ENCODE measurements around the gene CDC42BPA.
A peak's percentile ranks its signal among the peaks of the same experiment; 100 is the strongest.

CDC42BPA gene

GRCh38 chr1:226951286-226952117 lies 366.8 kb downstream of the CDC42BPA start:
- DNase-seq: peak in 1 of 42 donors; percentile 17

DNA sequence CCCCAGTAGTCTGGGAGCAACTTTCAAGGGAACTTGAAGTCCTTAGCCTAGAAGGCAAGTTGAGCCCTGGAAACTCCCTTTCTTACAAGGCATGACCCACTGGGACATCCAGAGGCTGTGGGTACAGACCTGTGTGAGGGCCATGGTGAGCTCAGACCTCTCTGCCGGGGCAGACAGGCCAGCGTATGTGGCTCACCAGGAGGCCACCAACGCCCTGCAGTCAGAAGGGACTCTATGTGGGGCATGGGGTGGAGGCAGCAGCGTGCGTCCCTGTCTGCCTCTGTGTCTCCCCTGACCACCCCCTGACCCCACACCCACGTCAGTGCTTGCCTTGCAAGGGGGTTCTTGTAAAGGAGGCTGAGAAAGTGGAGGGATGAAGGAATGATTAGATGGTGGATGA lies 367.4 kb downstream of the CDC42BPA start:
- DNase-seq: peak in 1 of 42 donors; percentile 6
- intact Hi-C loops (cut with DNase I): no loop called here

More at GRCh38 chr1:226951286-226952117, 366.8 kb downstream of the CDC42BPA start:
- intact Hi-C loops (cut with DNase I): no loop called here

- intact Hi-C loops (cut with DNase I): no loop called here
- DNase-seq: no peak
Observed at GRCh38 chr1:226950316-226950715, 368.0 kb downstream of the CDC42BPA start.

DNA sequence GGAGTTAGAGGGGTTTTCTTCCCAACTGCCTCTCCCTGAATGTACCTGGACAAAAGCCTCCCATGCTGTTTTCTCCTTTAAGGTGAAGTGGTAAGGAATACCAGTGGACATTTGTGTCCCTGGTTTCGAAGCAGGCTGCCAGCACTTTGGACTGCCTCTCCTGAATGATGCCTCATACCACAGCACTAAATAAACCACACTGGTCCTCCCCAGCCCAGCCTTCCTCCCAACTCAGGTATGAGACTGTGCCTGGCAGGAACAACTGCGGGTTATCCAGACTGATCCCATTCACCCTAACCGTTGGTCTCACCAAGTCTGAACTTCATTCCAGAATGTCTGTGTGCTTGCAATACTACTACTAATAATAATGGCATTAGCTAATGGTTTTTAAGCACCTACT lies 368.9 kb downstream of the CDC42BPA start:
- intact Hi-C loops (cut with DNase I): loop anchor here (10.0 kb wide), 1 partner anchor 365 kb away; the partner anchor contains the start of gene CDC42BPA

DNA sequence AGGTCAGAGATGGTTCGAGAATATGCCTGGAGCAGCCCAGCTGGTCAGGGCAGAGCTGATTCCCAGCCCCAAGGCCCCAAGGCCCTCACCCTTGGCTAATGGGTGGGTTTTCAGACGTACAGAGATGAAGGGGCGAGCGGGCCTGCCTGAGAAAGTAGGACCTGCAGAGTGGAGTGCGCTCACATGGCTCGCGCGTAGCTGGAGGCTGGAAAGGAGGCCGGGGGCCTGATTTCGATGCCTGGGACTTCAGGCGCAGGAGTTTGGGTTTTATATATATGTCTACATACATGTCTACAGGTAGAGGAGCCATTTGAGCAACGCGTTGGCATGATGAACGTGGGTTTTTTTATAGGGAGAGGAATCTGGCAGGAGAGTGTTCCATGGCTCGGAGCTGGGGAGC lies 369.3 kb downstream of the CDC42BPA start:
- no peak for DNase-seq
- intact Hi-C loops (cut with DNase I): loop anchor here (10.0 kb wide), 1 partner anchor 366 kb away; the partner anchor contains the start of gene CDC42BPA

More for the DNA sequence above, 368.9 kb downstream of the CDC42BPA start:
- DNase-seq: no peak

- DNase-seq: no peak
Observed at GRCh38 chr1:226948480-226948879, 369.8 kb downstream of the CDC42BPA start.

DNA sequence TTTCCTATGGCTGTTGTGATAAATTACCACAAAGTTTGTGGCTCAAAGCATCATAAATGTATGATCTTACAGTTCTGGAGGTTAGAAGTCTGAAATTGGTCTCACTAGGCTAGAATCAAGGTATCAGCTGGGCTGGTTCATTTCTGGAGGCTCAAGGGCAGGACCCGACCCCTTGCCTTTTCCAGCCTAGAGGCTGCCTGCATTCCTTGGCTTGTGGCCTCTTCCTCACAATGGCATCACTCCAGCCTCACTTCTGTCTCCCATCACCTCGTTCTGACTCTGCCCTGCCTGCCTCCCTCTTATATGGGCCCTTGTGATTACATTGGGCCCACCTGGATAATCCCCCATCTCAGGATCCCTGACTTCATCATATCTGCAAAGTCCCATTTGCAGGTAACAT lies 370.2 kb downstream of the CDC42BPA start:
- intact Hi-C loops (cut with DNase I): loop anchor here (10.0 kb wide), 1 partner anchor 367 kb away; the partner anchor contains the start of gene CDC42BPA
- no peak for DNase-seq

More at GRCh38 chr1:226948480-226948879, 369.8 kb downstream of the CDC42BPA start:
- intact Hi-C loops (cut with DNase I): loop anchor here (10.0 kb wide), 1 partner anchor 366 kb away; the partner anchor contains the start of gene CDC42BPA

DNA sequence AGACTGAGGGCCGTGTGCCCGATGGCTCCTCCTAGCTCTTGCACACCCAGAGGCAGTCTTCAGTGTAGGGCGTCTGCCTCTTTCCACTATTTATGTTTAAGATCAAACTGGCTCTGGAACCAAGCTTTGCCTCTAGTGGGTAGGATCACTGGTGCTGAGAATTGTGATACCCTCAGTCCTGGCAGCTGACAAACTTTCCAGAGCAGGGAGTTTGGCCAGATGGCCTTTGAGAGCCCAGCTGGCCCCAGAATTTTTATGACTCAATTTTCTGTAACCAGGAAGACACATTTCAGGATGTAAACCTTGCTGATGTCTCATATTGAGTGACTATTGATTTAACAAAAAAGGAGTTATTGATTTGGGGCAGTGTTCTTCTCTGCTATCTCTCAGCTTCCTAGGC lies 371.5 kb downstream of the CDC42BPA start:
- no peak for DNase-seq
- intact Hi-C loops (cut with DNase I): loop anchor here (10.0 kb wide), 1 partner anchor 368 kb away; the partner anchor contains the start of gene CDC42BPA

DNA sequence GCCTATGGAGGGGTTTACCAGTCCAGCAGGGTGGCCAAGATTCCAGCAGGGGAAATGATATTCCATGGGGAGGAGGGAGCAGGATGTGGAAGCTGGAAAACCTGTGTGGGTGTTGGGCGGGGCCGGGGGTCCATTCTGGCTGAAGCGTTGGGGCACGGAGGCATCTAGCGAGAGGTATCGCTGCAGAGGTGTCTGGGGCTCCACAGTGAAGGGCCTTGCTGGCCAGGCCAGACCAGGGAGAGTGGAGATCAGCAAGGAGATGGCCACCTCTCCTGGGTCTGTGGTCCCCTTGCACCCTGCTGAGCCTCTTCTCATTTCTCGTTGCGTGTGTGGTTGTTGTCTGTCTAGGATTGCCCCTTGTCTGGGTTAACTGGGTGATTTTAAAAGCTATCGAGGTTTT lies 372.0 kb downstream of the CDC42BPA start:
- peak in 1 of 42 donors; percentile 35 for DNase-seq
- intact Hi-C loops (cut with DNase I): loop anchor here (10.0 kb wide), 1 partner anchor 369 kb away; the partner anchor contains the start of gene CDC42BPA

DNA sequence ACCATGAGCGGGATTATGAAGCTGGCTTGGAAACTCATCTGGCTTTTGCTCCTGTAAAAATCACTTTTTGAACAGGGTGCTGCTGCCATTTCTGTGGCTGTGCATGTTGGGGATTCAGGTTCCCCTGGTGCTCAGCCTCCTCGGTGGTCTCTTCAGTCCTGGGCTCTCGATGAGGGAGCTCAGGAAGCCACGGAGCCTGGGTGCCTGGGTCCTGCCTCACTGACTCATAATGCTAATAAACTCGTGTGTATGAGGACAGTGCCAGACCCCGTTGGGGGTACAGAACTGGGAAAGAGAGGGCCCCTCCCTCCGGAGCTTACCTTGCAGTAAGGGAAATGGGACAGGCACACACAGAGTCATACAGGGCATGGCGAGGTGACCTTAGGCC lies 372.4 kb downstream of the CDC42BPA start:
- peak in 1 of 42 donors; percentile 37 for DNase-seq
- intact Hi-C loops (cut with DNase I): loop anchor here (10.0 kb wide), 1 partner anchor 369 kb away; the partner anchor contains the start of gene CDC42BPA

GRCh38 chr1:226945106-226945857 lies 373.0 kb downstream of the CDC42BPA start:
- peak in 1 of 42 donors; percentile 43 for DNase-seq
- intact Hi-C loops (cut with DNase I): loop anchor here (10.0 kb wide), 1 partner anchor 370 kb away; the partner anchor contains the start of gene CDC42BPA

DNA sequence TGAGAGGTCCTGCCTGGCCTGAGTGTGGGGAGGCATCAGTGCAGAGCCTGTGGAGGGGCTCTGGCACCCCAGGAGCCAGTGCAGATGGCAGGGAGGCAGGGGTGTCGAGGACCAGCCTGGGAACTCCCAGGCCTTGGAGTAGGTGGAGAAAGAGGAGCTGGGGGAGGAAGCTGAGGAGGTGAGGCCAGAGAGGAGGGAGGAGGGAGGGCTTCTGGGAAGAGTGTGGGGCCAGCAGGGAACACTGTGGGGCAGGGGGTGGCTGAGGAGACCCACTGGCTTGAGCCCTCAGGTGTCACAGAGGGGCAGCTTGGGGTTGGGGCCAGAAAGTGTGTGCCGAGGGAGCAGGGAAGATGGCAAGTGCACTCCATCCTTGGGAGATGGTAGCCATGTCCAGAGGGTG lies 374.4 kb downstream of the CDC42BPA start:
- DNase-seq: no peak
- intact Hi-C loops (cut with DNase I): loop anchor here (5.0 to 10.0 kb wide), 2 partner anchors 38 to 371 kb away; partner anchors contain the start of gene CDC42BPA

- intact Hi-C loops (cut with DNase I): loop anchor here (5.0 to 10.0 kb wide), 2 partner anchors 39 to 372 kb away; partner anchors contain the start of gene CDC42BPA
- peak in 2 of 42 donors; percentile 11 to 24 for DNase-seq
Observed at GRCh38 chr1:226943156-226943555, 375.1 kb downstream of the CDC42BPA start.

- peak in 3 of 42 donors; percentile 13 to 41 (median 24) for DNase-seq
- intact Hi-C loops (cut with DNase I): loop anchor here (5.0 to 10.0 kb wide), 2 partner anchors 40 to 372 kb away; partner anchors contain the start of gene CDC42BPA
Observed at GRCh38 chr1:226942392-226942791, 375.9 kb downstream of the CDC42BPA start.

- intact Hi-C loops (cut with DNase I): loop anchor here (5.0 to 10.0 kb wide), 2 partner anchors 42 to 374 kb away; partner anchors contain the start of gene CDC42BPA
- DNase-seq: no peak
Observed at GRCh38 chr1:226940806-226941067, 377.6 kb downstream of the CDC42BPA start.

DNA sequence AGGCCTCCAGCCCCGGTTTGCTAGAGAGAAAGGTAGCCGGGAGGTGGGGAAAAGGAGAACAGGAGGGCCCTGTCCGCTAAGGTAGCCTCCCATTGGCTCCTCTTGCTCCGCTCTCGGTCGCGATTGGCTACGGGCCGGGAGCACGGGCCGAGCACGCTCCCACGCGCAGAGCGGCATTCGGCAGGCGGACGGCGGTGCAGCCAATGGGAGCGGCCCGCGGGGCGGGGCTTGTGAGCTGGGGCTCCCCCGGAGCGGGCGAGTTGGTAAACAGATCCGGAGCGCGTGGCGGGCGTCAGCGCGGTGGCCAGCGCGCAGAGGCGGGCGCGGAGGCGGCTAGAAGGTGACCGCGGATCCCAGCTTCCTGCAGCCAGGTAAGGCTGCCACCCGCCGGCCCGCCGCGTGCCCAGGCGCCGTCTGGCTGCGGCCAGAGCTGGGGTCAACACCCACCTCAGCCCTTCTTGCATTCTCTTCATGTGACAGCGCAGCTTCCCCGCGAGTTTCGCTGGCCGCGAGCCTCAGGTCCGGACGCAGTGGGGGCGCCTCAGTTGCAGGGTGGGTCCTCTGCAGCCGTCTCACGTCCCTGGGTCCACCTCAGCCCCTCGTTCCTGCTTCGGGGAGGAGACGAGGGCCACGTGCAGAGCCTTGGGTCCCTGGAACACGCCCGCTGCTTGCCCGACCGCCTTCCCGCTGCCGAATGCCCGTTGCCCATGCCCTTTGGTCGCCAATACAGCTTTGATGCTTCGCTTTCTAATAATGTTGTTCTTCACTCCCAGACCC lies 378.1 kb downstream of the CDC42BPA start, which contains the start of gene COQ8A:
Gene COQ8A, plus strand, starts transcription at position 266 of the 777 bp plus-strand sequence. CDS start 21,092 bp downstream, outside the sequence.
- DNase-seq: peak; percentile 98 to 100 (median 100)
- intact Hi-C loops (cut with DNase I): loop anchor here (5.0 to 10.0 kb wide), 2 partner anchors 42 to 375 kb away; partner anchors contain the start of gene CDC42BPA

Data from head of caudate nucleus (tissue), 42 donors.